GM18858 (cell line): ENCODE results near the gene TSPAN31.
"Not testable (repeated sequence)": the region's sequence is repeated elsewhere in the genome, so short reads cannot be mapped to it uniquely, and the experiment has no call there.

Experiments
- ATAC-seq: cut with Tn5 transposase; IDR thresholded peaks from one replicate; pipeline ENCODE4 v1.9.1; 2021; ENCODE audit not compliant: unreplicated experiment

Gene TSPAN31, protein sequence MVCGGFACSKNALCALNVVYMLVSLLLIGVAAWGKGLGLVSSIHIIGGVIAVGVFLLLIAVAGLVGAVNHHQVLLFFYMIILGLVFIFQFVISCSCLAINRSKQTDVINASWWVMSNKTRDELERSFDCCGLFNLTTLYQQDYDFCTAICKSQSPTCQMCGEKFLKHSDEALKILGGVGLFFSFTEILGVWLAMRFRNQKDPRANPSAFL

DNA sequence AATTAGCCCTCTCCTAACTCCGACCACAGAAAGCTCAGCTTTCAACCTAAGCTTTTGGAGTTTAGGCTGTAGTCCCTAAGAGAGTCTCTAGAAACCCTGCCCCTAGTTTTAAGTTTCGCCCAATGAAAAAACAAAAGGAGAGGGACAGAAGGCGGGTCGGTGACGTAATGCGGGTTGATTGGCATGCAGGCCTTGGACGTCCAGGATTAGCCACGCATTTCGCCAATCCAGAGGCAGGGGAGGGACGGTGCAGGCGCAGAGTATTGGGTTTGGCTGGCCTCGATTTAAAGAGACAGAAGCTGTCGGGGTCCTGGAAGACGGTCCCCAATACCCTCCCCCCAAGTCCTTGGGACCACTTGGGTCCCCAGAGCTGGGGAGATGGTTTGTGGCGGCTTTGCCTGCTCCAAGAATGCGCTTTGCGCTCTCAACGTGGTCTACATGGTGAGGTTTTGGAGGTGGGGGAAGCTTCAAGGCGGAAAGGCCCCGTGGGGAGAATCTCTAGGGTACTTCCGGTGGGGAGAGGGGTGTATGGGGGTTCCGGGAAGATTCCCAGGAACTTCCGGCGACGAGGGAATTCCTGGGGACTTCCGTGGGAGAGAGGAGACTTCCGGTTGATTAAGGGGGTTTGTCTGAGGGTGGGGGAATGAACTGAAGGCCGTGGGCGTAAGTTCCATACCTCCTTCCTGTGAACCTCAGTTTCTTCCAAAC lies at the start of gene TSPAN31:
Gene TSPAN31 (plus strand): TSS at position 263 of the 708 bp plus-strand sequence. CDS start 116 bp downstream, at position 379.
- peak; percentile 60 for ATAC-seq

DNA sequence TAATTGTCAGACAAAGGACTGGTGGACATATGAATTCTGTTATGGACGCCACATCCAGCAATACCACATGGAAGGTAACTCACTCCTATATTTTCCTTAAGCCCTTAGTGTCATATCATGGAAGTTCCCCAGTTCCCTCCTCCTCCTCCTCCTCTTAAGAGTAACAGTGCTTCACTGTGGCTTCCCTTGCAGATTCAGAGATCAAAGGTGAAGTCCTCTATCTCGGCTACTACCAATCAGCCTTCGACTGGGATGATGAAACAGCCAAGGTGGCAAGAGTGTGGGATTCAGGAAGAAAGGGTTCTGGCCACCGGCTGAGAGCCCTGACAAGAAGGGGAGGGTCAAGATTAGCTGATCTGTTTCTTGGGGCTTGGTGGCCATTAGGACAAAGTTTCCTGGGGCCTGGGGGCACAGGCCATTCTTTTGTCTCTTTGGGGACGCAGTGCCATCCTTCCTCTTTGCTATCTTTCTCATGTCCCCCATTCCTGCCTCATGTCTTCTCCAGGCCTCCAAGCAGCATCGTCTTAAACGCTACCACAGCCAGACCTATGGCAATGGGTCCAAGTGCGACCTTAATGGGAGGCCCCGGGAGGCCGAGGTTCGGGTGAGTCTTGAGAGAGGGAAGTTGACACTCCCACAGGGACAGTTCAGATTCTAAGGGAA lies 48.9 kb upstream of the TSPAN31 start:
- no peak for ATAC-seq

DNA sequence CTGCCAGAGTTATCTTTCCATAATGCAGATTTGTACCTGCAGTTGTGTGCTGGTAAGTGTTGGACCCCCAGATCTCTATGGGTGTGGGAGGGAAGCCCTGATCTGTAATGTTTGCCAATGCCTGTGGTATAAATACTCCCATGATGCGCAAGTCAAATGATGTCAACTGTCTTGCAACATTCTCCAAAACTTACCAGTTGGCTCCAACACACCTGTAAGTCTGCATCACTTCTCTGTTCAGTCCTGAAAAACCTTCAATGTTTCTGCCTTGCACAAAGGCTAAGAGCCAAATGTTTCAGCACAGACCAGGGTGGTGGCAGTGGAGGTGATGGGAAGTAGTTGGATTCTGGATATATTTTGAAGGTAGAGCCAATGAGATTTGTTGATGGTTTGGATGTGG lies 47.8 kb upstream of the TSPAN31 start:
- no peak for ATAC-seq

DNA sequence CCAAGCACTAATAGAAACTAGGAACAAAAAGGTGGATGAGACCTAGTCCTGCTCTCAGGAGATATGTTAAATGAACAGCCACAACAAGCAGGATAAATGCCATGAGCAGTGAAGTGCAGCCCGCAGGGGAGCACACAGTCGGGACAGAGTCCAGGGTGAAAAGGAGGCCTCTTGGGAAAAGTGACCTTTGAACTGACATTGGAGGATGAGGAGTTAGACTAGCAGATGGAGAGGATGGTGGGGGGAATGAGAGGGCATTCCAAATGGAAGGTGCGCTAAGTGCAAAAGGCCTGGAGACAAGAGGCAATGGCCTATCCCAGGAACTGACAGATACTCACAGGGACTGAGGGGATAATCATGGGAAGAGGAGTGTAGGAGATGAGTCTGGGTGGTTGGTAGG lies 46.4 kb upstream of the TSPAN31 start:
- no peak for ATAC-seq

DNA sequence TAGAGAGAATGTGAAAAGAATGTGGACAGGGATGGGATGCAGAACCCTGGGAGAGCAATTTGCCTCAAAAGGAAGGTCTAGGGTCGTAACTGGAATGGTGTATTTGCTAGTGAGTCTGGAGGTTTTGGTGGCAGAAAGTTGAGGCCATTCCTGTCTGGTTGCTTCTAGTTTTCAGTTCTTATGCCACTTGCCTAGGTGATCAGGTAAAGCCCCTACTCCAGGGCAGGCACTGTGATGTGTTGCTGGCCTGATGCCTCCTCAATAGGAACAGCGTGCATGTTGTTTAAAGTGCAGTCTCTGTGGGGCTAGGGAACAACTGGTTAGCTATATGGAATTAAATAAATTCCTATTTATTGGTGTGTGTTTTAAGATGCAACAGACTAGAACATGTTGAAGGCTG lies 44.5 kb upstream of the TSPAN31 start:
- no peak for ATAC-seq

DNA sequence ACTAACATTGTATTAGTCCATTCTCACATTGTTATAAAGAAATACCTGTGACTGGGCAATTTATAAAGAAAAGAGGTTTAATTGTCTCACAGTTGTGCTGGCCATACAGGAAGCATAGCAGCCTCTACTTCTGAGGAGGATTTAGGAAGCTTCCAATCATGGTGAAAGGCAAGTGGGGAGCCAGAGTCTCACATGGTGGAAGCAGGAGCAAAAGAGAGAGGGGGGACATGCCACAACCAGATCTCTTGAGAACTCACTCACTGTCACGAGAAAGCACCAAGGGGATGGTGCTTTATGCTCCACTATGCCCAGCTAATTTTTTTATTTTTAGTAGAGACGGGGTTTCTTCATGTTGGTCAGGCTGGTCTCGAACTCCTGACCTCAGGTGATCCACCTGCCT lies 37.6 kb upstream of the TSPAN31 start:
- ATAC-seq = no peak

DNA sequence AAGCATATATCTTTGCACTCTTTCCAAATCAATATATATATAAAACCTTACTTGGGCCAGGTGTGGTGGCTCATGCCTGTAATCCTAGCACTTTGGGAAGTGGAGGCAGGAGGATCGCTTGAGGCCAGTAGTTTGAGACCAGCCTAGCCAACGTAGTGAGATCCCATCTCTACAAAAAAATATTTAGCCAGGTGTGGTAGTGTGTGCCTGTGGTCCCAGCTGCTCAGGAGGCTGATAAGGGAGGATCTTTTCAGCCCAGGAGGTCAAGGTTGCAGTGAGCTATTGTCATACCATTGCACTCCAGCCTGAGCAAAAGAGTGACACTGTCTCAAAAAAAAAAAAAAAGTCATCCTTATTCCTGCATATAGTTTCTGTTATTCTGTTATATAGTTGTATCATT lies 36.5 kb upstream of the TSPAN31 start:
- ATAC-seq = no peak

DNA sequence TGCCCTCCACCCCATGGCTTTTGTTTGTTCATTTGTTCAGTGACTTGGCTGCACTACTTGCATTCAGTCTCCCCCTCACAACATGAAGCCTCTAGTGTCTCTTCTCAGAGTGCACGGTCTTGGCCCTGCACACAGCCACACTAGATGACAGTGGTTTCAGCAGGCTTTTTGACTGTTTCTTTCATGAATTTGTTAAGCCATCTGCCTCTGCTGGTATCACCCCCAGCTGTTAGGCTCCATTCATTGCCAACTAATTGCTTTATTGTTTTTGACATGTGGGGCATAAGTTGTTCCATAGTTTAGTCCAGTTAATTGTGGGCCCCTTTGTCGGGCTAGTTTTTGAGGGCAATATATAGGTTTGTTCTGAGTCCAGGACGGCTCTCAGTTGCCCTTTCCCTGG lies 32.1 kb upstream of the TSPAN31 start:
- ATAC-seq = no peak

DNA sequence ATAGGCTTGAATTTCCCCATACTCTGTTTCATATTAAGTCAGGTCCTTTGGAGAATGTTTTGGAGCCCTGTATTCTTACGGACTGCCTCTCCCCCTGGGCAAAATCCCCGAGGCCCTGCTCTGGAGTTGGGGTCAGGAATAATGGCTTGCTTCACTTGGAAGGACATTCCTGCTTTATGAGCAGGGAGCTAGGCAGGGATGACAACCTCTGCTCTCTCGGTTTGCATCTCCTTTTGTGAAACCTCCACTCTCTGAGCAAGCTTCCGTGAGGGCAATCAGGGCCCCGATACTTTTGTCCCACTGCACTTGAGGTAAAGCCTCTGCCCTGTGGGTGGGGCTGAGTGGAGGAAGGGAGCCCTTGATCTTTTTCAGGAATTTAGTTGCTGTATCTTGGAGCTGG lies 31.6 kb upstream of the TSPAN31 start:
- no peak for ATAC-seq

DNA sequence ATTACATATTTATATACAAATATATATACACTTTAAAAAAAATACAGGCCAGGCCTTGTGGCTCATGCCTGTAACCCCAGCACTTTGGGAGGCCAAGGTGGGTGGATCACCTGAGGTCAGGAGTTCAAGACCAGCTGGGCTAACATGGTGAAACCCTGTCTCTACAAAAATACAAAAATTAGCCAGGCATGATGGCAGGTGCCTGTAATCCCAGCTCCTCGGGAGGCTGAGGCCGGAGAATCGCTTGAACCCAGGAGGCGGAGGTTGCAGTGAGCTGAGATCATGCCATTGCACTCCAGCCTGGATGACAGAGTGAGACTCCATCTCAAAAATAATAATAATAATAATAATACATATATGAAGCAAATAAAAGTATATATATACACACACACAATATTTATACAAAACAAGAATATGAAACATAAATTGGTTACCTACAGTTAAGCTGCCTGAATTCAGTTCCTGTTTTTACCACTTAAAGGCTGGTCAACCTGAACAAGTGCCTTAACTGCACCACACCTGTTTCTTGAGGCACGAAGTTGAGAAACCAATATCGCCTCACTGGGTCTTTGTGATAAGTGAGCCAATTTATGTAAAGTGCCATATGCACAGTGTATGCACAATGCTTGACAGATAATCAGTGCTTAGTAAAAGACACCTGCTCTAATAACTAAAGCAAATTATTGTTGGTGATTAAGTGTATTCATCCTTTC lies 29.6 kb upstream of the TSPAN31 start:
- not testable (repeated sequence) for ATAC-seq

DNA sequence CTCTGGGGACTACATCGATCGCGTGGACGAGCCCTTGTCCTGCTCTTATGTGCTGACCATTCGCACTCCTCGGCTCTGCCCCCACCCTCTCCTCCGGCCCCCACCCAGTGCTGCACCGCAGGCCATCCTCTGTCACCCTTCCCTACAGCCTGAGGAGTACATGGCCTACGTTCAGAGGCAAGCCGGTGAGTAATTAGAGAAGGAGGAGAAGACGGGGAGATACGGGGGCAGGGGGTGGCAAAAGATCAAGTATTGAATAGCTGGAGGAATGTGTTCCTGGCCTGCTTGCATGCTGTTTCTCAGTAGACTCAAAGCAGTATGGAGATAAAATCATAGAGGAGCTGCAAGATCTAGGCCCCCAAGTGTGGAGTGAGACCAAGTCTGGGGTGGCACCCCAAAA lies 29.1 kb upstream of the TSPAN31 start:
- no peak for ATAC-seq

DNA sequence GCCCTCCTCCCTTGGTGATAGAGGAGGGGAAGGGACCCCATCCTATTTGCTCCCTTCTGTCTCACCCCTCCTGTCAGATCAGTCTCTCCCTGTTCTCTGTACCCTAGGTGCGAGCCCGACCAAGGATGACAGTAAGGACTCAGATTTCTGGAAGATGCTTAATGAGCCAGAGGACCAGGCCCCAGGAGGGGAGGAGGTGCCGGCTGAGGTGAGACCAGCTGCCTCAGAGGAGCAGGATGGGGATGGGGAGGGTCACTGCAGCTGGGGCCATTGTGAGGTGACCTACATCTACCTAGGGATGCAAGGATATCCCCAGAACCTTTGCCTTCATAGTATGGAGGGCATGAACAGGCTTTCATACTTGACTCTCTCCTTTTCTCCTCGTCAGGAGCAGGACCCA lies 28.5 kb upstream of the TSPAN31 start:
- ATAC-seq = no peak

DNA sequence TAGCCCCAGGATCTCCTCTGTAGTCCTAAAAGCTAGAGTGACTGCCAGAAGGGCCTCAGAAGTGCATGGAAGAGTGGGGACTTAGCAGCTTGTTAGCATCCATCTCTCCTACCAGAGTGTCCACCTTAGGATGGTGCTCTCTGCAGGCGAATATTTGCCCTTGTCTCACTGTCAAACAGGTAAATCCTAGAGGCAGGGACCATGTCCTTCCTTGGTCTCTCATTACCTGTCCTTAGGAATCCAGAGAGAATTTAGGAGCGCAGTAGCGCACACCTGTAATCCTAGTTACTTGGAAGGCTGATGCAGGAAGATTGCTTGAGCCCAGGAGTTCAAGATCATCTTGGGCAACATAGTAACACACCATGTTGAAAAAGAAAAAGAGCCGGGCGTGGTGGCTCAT lies 27.7 kb upstream of the TSPAN31 start:
- ATAC-seq = no peak

DNA sequence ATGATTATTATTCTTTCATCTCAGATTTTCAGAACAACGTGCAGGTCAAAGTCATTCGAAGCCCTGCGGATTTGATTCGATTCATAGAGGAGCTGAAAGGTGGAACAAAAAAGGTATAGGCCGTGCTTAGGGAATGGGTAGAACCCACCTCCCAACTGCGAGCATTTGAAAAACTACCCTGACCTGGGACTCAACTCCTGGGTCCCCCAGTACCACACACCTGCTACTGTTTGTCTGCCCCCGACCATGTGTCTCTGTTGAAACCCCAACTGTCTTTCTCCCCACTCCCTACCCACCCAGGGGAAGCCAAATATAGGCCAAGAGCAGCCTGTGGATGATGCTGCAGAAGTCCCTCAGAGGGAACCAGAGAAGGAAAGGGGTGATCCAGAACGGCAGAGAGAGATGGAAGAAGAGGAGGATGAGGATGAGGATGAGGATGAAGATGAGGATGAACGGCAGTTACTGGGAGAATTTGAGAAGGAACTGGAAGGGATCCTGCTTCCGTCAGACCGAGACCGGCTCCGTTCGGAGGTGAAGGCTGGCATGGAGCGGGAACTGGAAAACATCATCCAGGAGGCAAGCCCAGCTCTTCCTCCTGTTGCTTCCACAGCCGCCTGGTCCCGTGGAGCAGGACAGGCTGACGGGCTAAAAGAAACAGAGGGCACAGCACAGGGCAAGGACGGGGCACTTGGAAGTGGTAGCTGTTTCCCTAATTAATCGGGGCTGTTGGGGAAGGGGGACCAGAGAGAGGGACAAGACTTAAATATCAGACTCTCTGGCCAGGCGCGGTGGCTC lies 26.8 kb upstream of the TSPAN31 start:
- no peak for ATAC-seq

DNA sequence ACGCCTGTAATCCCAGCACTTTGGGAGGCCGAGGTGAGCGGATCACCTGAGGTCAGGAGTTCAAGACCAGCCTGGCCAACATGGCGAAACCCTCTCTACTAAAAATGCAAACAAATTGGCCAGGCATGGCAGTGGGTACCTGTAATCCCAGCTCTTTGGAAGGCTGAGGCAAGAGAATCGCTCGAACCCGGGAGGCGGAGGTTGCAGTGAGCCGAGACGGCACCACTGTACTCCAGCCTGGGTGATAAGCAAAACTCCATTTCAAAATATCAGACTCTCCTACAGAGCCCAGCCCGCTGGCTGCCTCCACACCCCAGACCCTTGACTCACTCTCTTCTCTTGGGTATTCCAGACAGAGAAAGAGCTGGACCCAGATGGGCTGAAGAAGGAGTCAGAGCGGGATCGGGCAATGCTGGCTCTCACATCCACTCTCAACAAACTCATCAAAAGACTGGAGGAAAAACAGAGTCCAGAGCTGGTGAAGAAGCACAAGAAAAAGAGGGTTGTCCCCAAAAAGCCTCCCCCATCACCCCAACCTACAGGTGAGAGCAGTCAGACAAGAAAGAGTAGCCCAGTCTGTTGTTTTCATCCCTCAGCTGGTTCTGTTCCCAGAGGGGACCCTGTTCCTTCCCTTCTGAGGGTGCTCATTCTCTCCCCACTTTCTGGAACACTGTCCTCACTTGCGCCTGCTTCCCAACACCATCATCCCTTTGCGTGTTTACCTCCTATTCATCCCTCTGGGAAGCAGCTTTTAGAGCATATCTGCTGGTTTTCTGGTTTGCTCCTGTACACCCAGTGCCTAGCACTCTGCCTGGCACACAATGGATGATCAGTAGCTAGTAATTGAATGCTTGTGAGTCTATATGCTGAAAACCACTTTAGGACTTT lies 26.0 kb upstream of the TSPAN31 start:
- no peak for ATAC-seq

DNA sequence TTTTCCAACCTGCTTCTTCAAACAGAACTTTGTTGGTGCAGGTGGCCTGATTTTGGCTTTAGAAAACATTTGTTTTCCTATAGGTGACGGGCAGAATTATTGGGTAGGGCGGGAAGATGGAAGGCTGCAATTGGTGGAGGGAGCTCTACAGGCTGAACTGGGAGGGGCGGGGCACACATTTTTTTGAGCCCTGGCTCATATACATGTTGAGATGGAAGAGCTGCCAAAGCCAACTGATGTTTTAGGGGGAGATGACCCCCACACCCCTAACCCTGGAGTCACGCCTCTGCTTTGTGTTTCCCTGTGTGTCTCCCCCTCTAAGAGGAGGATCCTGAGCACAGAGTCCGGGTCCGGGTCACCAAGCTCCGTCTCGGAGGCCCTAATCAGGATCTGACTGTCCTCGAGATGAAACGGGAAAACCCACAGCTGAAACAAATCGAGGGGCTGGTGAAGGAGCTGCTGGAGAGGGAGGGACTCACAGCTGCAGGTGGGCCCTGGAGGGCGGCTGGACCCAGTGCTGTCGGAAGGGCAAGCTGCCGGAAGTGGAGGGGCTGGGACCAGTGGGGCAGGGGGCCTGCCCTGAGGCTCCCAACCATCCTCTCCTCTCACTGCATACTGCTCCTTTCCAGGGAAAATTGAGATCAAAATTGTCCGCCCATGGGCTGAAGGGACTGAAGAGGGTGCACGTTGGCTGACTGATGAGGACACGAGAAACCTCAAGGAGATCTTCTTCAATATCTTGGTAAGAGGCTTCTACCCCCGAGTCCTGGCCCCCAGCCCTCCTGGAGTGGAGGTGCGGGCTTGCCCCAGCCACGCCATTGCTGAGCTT lies 24.8 kb upstream of the TSPAN31 start:
- no peak for ATAC-seq

DNA sequence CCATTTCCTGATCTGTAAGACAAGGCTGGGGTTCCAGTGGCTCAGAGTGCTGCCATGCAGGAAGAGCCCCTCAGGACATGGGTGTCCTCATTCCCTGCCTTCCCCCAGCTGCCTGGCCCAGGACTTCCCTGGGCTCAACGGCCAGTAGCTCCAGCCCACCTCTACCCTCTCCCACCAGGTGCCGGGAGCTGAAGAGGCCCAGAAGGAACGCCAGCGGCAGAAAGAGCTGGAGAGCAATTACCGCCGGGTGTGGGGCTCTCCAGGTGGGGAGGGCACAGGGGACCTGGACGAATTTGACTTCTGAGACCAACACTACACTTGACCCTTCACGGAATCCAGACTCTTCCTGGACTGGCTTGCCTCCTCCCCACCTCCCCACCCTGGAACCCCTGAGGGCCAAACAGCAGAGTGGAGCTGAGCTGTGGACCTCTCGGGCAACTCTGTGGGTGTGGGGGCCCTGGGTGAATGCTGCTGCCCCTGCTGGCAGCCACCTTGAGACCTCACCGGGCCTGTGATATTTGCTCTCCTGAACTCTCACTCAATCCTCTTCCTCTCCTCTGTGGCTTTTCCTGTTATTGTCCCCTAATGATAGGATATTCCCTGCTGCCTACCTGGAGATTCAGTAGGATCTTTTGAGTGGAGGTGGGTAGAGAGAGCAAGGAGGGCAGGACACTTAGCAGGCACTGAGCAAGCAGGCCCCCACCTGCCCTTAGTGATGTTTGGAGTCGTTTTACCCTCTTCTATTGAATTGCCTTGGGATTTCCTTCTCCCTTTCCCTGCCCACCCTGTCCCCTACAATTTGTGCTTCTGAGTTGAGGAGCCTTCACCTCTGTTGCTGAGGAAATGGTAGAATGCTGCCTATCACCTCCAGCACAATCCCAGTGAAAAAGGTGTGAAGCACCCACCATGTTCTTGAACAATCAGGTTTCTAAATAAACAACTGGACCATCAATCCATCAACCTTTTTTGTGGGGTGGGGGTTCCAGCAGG lies 23.9 kb upstream of the TSPAN31 start:
- ATAC-seq = no peak
